ENCODE data around the gene MLLT3. TPM values are rescaled to one million over a fixed set of nuclear protein-coding genes. Genes with fewer than 3 reads are reported as not detected.

The MLLT3 gene
- total RNA-seq, 1 donor from 2014 or later, result 53.7 TPM

GRCh38 chr9:20611691-20612287, 10.5 kb downstream of the MLLT3 start:
- no peak overlapping the region for H3K27ac Mint-ChIP-seq (ENCODE audit: unreplicated experiment)
- no peak for DNase-seq (ENCODE audit: low read depth, low spot score)
- H3K27me3 Mint-ChIP-seq (ENCODE audit: low read depth), result no peaks in the 10 kb centered on the region
- no peak overlapping the region for H3K4me3 Mint-ChIP-seq
- peaks cover 19% of the 10 kb centered on the region for H3K4me1 Mint-ChIP-seq
- no peaks in the 10 kb centered on the region for H3K36me3 Mint-ChIP-seq (ENCODE audit: low read depth)
- no peaks in the 10 kb centered on the region for H3K9me3 Mint-ChIP-seq
- TF ChIP-seq CTCF (conservative IDR thresholded peaks at IDR 0.05), result peak; percentile 64

- H3K9me3 Mint-ChIP-seq, result no peaks in the 10 kb centered on the region
- H3K4me1 Mint-ChIP-seq, result peaks cover 23% of the 10 kb centered on the region
- TF ChIP-seq CTCF (conservative IDR thresholded peaks at IDR 0.05), result no peak
- H3K4me3 Mint-ChIP-seq, result no peak overlapping the region
- no peak overlapping the region for H3K27ac Mint-ChIP-seq (ENCODE audit: unreplicated experiment)
- no peak for DNase-seq (ENCODE audit: low read depth, low spot score)
- no peaks in the 10 kb centered on the region for H3K36me3 Mint-ChIP-seq (ENCODE audit: low read depth)
- H3K27me3 Mint-ChIP-seq (ENCODE audit: low read depth), result no peaks in the 10 kb centered on the region
Measured at GRCh38 chr9:20610591-20610990, 11.7 kb downstream of the MLLT3 start.

- no peak for DNase-seq (ENCODE audit: low read depth, low spot score)
- Mint-ChIP-seq H3K9me3 (no peaks in the 10 kb centered on the region), H3K4me3 (no peak overlapping the region), H3K27me3 (ENCODE audit: low read depth) (no peaks in the 10 kb centered on the region), H3K27ac (ENCODE audit: unreplicated experiment) (no peak overlapping the region), H3K4me1 (peaks cover 33% of the 10 kb centered on the region), H3K36me3 (ENCODE audit: low read depth) (no peaks in the 10 kb centered on the region)
- TF ChIP-seq CTCF (conservative IDR thresholded peaks at IDR 0.05), result no peak
Measured at GRCh38 chr9:20608582-20608981, 13.7 kb downstream of the MLLT3 start.

- TF ChIP-seq CTCF (conservative IDR thresholded peaks at IDR 0.05), result no peak
- no peak overlapping the region for H3K27ac Mint-ChIP-seq (ENCODE audit: unreplicated experiment)
- no peaks in the 10 kb centered on the region for H3K27me3 Mint-ChIP-seq (ENCODE audit: low read depth)
- DNase-seq (ENCODE audit: low read depth, low spot score), result no peak
- peaks cover 39% of the 10 kb centered on the region for H3K4me1 Mint-ChIP-seq
- H3K9me3 Mint-ChIP-seq, result no peaks in the 10 kb centered on the region
- H3K4me3 Mint-ChIP-seq, result no peak overlapping the region
- no peaks in the 10 kb centered on the region for H3K36me3 Mint-ChIP-seq (ENCODE audit: low read depth)
Measured at GRCh38 chr9:20606652-20607051, 15.6 kb downstream of the MLLT3 start.

- DNase-seq (ENCODE audit: low read depth, low spot score), result no peak
- TF ChIP-seq CTCF (conservative IDR thresholded peaks at IDR 0.05), result no peak
- Mint-ChIP-seq H3K27ac (ENCODE audit: unreplicated experiment) (no peak overlapping the region), H3K27me3 (ENCODE audit: low read depth) (no peaks in the 10 kb centered on the region), H3K4me3 (no peak overlapping the region), H3K9me3 (no peaks in the 10 kb centered on the region), H3K4me1 (peaks cover 53% of the 10 kb centered on the region), H3K36me3 (ENCODE audit: low read depth) (no peaks in the 10 kb centered on the region)
Measured at GRCh38 chr9:20604562-20604961, 17.7 kb downstream of the MLLT3 start.

Measured in neural crest cell (in vitro differentiated cells).